Astrocyte (in vitro differentiated cells and primary cell): Measurements from ENCODE around the gene NEK6.

Source experiments
- CTCF ChIP-seq: IDR thresholded peaks from 2 replicates; pipeline ENCODE4 v1.5.1; 2011; ENCODE audit warnings: low read depth, mild to moderate bottlenecking, inconsistent platforms, low read length, moderate library complexity; ENCODE audit not compliant: insufficient read depth
- EZH2 ChIP-seq: IDR thresholded peaks from 2 replicates; pipeline ENCODE4 v1.6.1; 2012; ENCODE audit warnings: mild to moderate bottlenecking, low read length, inconsistent platforms; ENCODE audit not compliant: insufficient read depth

- TF ChIP-seq CTCF (no peak), EZH2 (no peak)
These were observed 29.2 kb upstream of the NEK6 start for GRCh38 chr9:124228516-124228915.
